Measurements from ENCODE around the gene PADI2. TPM values are rescaled to one million over a fixed set of nuclear protein-coding genes. Genes with fewer than 3 reads are reported as not detected.

PADI2 gene
- 0.72 to 1.4 TPM (median 1.2 TPM) in 5 replicates for total RNA-seq (2022; extraction: Qiagen RNA extraction)

DNA sequence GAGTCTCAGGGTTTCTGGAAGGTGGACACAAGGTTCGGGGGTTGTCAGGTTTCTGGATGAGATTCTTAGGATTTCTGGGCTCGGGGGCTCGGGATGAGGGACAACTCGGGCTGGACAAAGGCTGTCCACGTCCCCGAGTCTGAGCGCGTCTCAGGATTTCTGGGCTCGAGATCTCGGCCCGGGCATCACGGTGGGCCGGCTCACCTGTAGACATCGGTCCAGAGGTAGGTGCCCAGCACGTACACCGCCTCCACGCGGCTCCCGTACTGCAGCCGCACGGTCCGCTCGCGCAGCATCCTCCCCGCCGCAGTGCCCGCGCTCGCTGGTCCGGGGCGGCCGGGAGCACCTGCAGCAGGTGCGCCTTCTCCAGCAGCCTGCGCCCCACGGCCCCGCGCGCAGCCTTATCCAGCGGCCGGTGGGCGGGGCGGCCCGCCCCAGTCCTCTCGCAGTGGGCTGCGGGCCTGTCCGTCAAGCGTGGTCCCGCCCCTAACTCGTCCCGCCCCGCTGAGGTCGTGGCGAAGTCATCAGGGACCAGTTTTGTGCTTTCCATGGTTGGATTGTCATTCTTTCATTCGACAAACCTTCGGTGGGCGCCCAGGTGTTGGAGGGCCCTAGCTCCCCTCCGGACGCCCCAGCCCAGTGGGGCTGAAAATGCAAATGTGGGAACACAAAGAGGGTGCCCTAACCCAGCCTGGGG lies at the start of gene PADI2:
Gene PADI2, minus strand, starts transcription at position 376 of the 697 bp plus-strand sequence. Its CDS starts 80 bp downstream, at position 296.

DNA sequence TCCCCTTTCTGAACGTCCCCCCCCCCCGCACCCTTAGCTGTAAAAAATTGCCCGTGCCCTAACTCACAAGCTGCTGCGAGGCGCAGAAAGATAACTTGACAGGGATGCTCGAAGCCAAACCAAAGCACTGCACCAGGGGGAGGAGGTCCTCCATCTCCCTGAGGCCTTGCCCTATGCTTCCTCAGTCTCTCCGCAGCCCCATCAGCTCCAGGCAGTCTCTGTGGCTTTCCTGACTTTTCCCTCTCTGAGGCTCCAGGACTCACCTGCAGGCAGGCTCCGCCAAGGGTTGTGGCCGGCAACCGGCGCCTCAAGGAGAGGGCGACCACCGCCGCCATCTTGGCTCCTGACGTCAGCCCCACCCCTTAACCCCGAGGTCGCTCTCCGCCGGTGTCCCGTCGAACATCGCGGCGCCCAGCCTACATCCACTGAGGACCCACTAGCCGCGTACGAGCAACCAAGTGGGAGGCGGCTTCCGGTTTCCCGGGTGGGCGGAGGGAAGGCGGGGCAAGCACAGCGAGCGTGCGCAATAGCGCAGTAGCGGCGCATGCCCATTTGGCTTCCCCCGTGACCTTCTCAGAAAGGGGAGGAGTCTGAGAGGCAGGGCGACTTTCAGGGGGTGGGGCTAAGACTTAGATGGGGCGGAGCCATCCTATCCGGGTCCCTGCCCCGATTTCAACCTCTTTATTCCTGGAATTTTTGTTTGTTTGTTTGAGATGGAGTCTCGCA lies 65.4 kb downstream of the PADI2 start, which contains the start of gene SDHB:
Gene SDHB, minus strand, starts transcription at position 348 of the 726 bp plus-strand sequence. Its CDS starts 13 bp downstream, at position 335.

Other genes starting within 250 kb of the PADI2 start
- 10.6 TPM in 1 of 5 replicates, not detected in the others for gene RNU1-2, start 223.5 kb downstream of the PADI2 start, total RNA-seq (2022; extraction: Qiagen RNA extraction)
- 4.6 to 9.6 TPM (median 7.7 TPM) in 5 replicates for gene CROCC, start 197.5 kb downstream of the PADI2 start, total RNA-seq (2022; extraction: Qiagen RNA extraction)
- 0.57 to 2.0 TPM (median 1.3 TPM) in 5 replicates for gene MFAP2, start 138.8 kb downstream of the PADI2 start, total RNA-seq (2022; extraction: Qiagen RNA extraction)
- 25.1 to 33.3 TPM (median 29.6 TPM) in 5 replicates for gene ATP13A2, start 107.5 kb downstream of the PADI2 start, total RNA-seq (2022; extraction: Qiagen RNA extraction)
- 102 to 109 TPM (median 107 TPM) in 5 replicates for gene SDHB, start 65.4 kb downstream of the PADI2 start, total RNA-seq (2022; extraction: Qiagen RNA extraction)
- gene PADI1, start 85.7 kb upstream of the PADI2 start, total RNA-seq (2022; extraction: Qiagen RNA extraction) = 0.79 to 1.7 TPM (median 0.99 TPM) in 5 replicates
- gene PADI3, start 129.6 kb upstream of the PADI2 start, total RNA-seq (2022; extraction: Qiagen RNA extraction) = 0.86 to 1.1 TPM (median 0.98 TPM) in 5 replicates
- not detected in 5 replicates for gene PADI4, start 188.7 kb upstream of the PADI2 start, total RNA-seq (2022; extraction: Qiagen RNA extraction)